ENCODE data around the gene STT3A.

DNA sequence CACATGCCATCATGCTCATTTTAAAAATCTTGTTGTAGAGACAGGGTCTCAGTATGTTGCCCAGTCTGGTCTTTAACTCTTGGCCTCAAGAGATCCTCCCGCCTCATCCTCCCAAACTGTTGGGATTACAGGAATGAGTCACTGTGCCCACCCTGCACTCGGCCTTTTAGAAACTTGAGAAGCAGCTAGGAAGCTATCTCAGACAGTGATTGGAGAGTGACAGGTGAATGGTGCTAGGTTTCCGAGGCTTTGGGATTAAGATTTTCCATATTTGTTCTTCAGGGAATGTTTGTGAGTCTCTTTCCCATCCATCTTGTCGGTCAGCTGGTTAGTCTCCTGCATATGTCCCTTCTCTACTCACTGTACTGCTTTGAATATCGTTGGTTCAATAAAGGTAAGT, 12.8 kb upstream of the STT3A start:
- TF ChIP-seq, protein P1, sequence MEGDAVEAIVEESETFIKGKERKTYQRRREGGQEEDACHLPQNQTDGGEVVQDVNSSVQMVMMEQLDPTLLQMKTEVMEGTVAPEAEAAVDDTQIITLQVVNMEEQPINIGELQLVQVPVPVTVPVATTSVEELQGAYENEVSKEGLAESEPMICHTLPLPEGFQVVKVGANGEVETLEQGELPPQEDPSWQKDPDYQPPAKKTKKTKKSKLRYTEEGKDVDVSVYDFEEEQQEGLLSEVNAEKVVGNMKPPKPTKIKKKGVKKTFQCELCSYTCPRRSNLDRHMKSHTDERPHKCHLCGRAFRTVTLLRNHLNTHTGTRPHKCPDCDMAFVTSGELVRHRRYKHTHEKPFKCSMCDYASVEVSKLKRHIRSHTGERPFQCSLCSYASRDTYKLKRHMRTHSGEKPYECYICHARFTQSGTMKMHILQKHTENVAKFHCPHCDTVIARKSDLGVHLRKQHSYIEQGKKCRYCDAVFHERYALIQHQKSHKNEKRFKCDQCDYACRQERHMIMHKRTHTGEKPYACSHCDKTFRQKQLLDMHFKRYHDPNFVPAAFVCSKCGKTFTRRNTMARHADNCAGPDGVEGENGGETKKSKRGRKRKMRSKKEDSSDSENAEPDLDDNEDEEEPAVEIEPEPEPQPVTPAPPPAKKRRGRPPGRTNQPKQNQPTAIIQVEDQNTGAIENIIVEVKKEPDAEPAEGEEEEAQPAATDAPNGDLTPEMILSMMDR (IDR thresholded peaks at IDR 0.05), result no peak
- TF ChIP-seq ZFX (IDR thresholded peaks at IDR 0.05; ENCODE audit: borderline replicate concordance), result no peak
